NCI-H460 (cell line): ENCODE measurements around the gene BAG5. TPM values are rescaled to one million over a fixed set of nuclear protein-coding genes. Genes with fewer than 3 reads are reported as not detected.
A peak's percentile ranks its signal among the peaks of the same experiment; 100 is the strongest.

Source experiments
- DNase-seq: peaks from one replicate; pipeline ENCODE4 v3.0.0-alpha.2; 2016; ENCODE audit warnings: low read depth; ENCODE audit errors: extremely low read depth
- total RNA-seq: library from RNA; depleted of rRNA; stranded (reverse); fragments of >200 nt; shearing (Covaris generic); gene quantifications from 2 replicates; pipeline ENCODE4 v1.2.3, GENCODE V29; 2014

Gene BAG5
- total RNA-seq, 1 experiment from 2014 or later = 32.5 TPM

GRCh38 chr14:103524002-103524935 is 38.2 kb downstream of the BAG5 start:
- DNase-seq = no peak

- no peak for DNase-seq
These were observed 38.9 kb downstream of the BAG5 start for GRCh38 chr14:103523575-103523954.

- DNase-seq = peak; percentile 68
These were observed 39.5 kb downstream of the BAG5 start, which contains the start of gene CKB for GRCh38 chr14:103522649-103523574. Gene CKB (minus strand): TSS chr14:103522830. CDS start chr14:103522493, 337 bp downstream.

- DNase-seq = no peak
These were observed 40.4 kb downstream of the BAG5 start for GRCh38 chr14:103521951-103522563.

GRCh38 chr14:103521438-103521950 is 41.0 kb downstream of the BAG5 start:
- DNase-seq = no peak

- peak; percentile 82 for DNase-seq
These were observed 41.6 kb downstream of the BAG5 start for GRCh38 chr14:103520657-103521437.

GRCh38 chr14:103520269-103520656 is 42.2 kb downstream of the BAG5 start:
- DNase-seq = no peak

GRCh38 chr14:103519837-103520212 is 42.6 kb downstream of the BAG5 start:
- no peak for DNase-seq

GRCh38 chr14:103519043-103519836 is 43.2 kb downstream of the BAG5 start:
- DNase-seq = no peak

- peak; percentile 59 for DNase-seq
These were observed 43.9 kb downstream of the BAG5 start for GRCh38 chr14:103518422-103519042.

- no peak for DNase-seq
These were observed 44.6 kb downstream of the BAG5 start for GRCh38 chr14:103517721-103518421.

GRCh38 chr14:103517174-103517566 is 45.3 kb downstream of the BAG5 start:
- DNase-seq = no peak

- DNase-seq = no peak
These were observed 45.9 kb downstream of the BAG5 start for GRCh38 chr14:103516426-103517173.

- DNase-seq = no peak
These were observed 47.6 kb downstream of the BAG5 start for GRCh38 chr14:103514596-103515421.

GRCh38 chr14:103512701-103513611 is 49.5 kb downstream of the BAG5 start:
- DNase-seq = no peak
